HepG2 (cell line): ENCODE results near the gene TBC1D10B. TPM values are rescaled to one million over a fixed set of nuclear protein-coding genes. Genes with fewer than 3 reads are reported as not detected.

ENCODE experiments used
- ATAC-seq: fragments of 200-7000 bp; cut with Tn5 transposase; 3 replicates; pipeline ENCODE4 v1.9.1; 2020; ENCODE audit warnings: mild to moderate bottlenecking, moderate library complexity
- BruUV-seq: library from RNA; stranded (reverse); fragments of 400-500 nt; replicated peaks from 2 replicates; lab custom pipeline; 2021; lab: Mats Ljungman, UMichigan
- CTCF ChIA-PET: fragments of 300-600 bp; formaldehyde crosslinking; extraction: SDS; loops from one replicate; lab custom pipeline; 2021; ENCODE audit warnings: low total read pairs, inconsistent platforms, low intra/inter-chr PET ratio; lab: Yijun Ruan, JAX
- POLR2A ChIA-PET: fragments of 350-600 bp; sonication (Branson Sonifier 250); formaldehyde crosslinking; loops from one replicate; lab custom pipeline; 2020; ENCODE audit warnings: antibody characterized with exemption, inconsistent platforms; lab: Yijun Ruan, JAX
- DNase-seq: peaks from one replicate; pipeline ENCODE4 v3.0.0-alpha.2; 2015; ENCODE audit warnings: low spot score
- FAIRE-seq: peaks from 3 replicates; lab custom pipeline; 2011; peaks lifted over from hg19 to GRCh38; lab: Jason Lieb, UNC
- H2AFZ ChIP-seq: one replicate; pipeline ENCODE4 v1.6.1; 2011; ENCODE audit warnings: low read length, inconsistent platforms
- H3K27ac ChIP-seq: fragments of 300-600 bp; 3 replicates; pipeline ENCODE4 v1.8.0; 2011; ENCODE audit warnings: mixed run types, mild to moderate bottlenecking, mixed read lengths, low read length, inconsistent platforms; ENCODE audit not compliant: insufficient read depth; ENCODE audit errors: extremely low read length
- H3K27me3 ChIP-seq, 2 experiments: fragments of 200-600 bp in 1 of 2; 2 replicates in 1 of 2; 3 replicates in 1 of 2; pipeline versions ENCODE4 v1.6.0 to v1.8.0; 2011; ENCODE audit warnings: low read length in 2 of 2, mild to moderate bottlenecking in 2 of 2, moderate library complexity in 2 of 2, inconsistent platforms in 1 of 2; ENCODE audit not compliant: insufficient read depth in 2 of 2, control insufficient read depth in 1 of 2
- H3K36me3 ChIP-seq, 2 experiments: fragments of 200-600 bp in 1 of 2; replicated peaks in 1 of 2; 2 replicates in 1 of 2; 3 replicates in 1 of 2; pipeline versions ENCODE4 v1.5.1 to v1.8.0; 2011; ENCODE audit warnings: low read length in 2 of 2, inconsistent platforms in 1 of 2; ENCODE audit not compliant: insufficient read depth in 2 of 2, control insufficient read depth in 1 of 2
- H3K4me1 ChIP-seq: 2 replicates; pipeline ENCODE4 v1.5.1; 2012; ENCODE audit warnings: low read length, inconsistent platforms; ENCODE audit not compliant: insufficient read depth
- H3K4me2 ChIP-seq: 2 replicates; pipeline ENCODE4 v1.6.0; 2011; ENCODE audit warnings: low read depth, low read length, inconsistent platforms
- H3K4me3 ChIP-seq, 3 experiments: fragments of 200-600 bp in 1 of 3; sonication (generic), shearing (Covaris generic) in 1 of 3; replicated peaks in 1 of 3; 2 replicates each; pipeline ENCODE4 v1.5.1; 2011 to 2016; ENCODE audit warnings: low read length in 3 of 3, inconsistent platforms in 2 of 3, low read depth in 2 of 3, mild to moderate bottlenecking in 2 of 3, control low read depth in 1 of 3, mixed read lengths in 1 of 3; ENCODE audit not compliant: insufficient read depth in 1 of 3
- H3K79me2 ChIP-seq: one replicate; pipeline ENCODE4 v1.6.1; 2011; ENCODE audit warnings: low read length, inconsistent platforms; ENCODE audit not compliant: insufficient read depth
- H3K9ac ChIP-seq: 2 replicates; pipeline ENCODE4 v1.6.0; 2011; ENCODE audit warnings: mild to moderate bottlenecking, low read depth, low read length, inconsistent platforms; ENCODE audit not compliant: insufficient read depth
- H3K9me3 ChIP-seq: 2 replicates; pipeline ENCODE4 v1.5.1; 2012; ENCODE audit warnings: mild to moderate bottlenecking, low read length
- H4K20me1 ChIP-seq: 2 replicates; pipeline ENCODE4 v1.6.0; 2011; ENCODE audit warnings: inconsistent platforms, mild to moderate bottlenecking, low read length, moderate library complexity; ENCODE audit not compliant: insufficient read depth
- AGO2 ChIP-seq: fragments of 200-400 bp; formaldehyde crosslinking; optimal IDR thresholded peaks from 2 replicates; pipeline ENCODE3; 2017; ENCODE audit warnings: mild to moderate bottlenecking, low read depth, low read length, moderate library complexity
- HNF4G ChIP-seq, 2 experiments: sonication (generic) in 1 of 2; formaldehyde crosslinking in 1 of 2; IDR thresholded peaks; 2 replicates each; pipeline versions ENCODE4 v1.4.0 to v1.6.1; 2011 to 2020; ENCODE audit warnings: borderline replicate concordance in 2 of 2, low read depth in 2 of 2, mild to moderate bottlenecking in 2 of 2, low read length in 1 of 2, missing genetic modification reagents in 1 of 2, moderate library complexity in 1 of 2
- HNRNPLL ChIP-seq: fragments of 200-400 bp; formaldehyde crosslinking; IDR thresholded peaks from 2 replicates; pipeline ENCODE4 v1.6.1; 2017; ENCODE audit warnings: mild to moderate bottlenecking, low read depth, low read length; ENCODE audit not compliant: poor library complexity, severe bottlenecking
- MAFG ChIP-seq: sonication (generic); formaldehyde crosslinking; IDR thresholded peaks from 2 replicates; pipeline ENCODE4 v1.5.1; 2020; ENCODE audit warnings: mild to moderate bottlenecking, missing genetic modification reagents
- NFYB ChIP-seq: sonication (generic); formaldehyde crosslinking; IDR thresholded peaks from 2 replicates; pipeline ENCODE4 v1.4.0; 2020; ENCODE audit warnings: missing genetic modification reagents
- PHB2 ChIP-seq: fragments of 450-650 bp; IDR thresholded peaks from 2 replicates; pipeline ENCODE4 v1.6.1; 2018; ENCODE audit not compliant: partially characterized antibody
- PLRG1 ChIP-seq: fragments of 450-650 bp; conservative IDR thresholded peaks from 2 replicates; pipeline ENCODE4 v1.6.1; 2016
- SNAI1 ChIP-seq: sonication (generic); formaldehyde crosslinking; IDR thresholded peaks from 2 replicates; pipeline ENCODE4 v1.5.0; 2020; ENCODE audit warnings: mild to moderate bottlenecking, missing genetic modification reagents, borderline replicate concordance
- ZBTB42 ChIP-seq: sonication (generic); formaldehyde crosslinking; IDR thresholded peaks from 2 replicates; pipeline ENCODE4 v1.5.0; 2020; ENCODE audit warnings: mild to moderate bottlenecking, missing genetic modification reagents
- ZNF460 ChIP-seq: sonication (generic); formaldehyde crosslinking; IDR thresholded peaks from 2 replicates; pipeline ENCODE4 v1.5.1; 2020; ENCODE audit warnings: missing genetic modification reagents, mild to moderate bottlenecking, borderline replicate concordance
- WGBS: methylation state at CpG from one replicate; pipeline ENCODE4 v1.1.6; 2017; ENCODE audit warnings: low lambda C conversion rate; 5-methylcytosine and 5-hydroxymethylcytosine counted together
- in situ Hi-C: cut with HindIII; loops from 2 replicates; pipeline ENCODE4 v1.10.0; 2017; ENCODE audit warnings: low pct_unique_long_range_greater_than_20kb; ENCODE audit not compliant: extremely low pct_ligation_motif_present
- intact Hi-C: fragments of 100-400 bp; cut with micrococcal nuclease; formaldehyde crosslinking; loops from one replicate; pipeline ENCODE4 v1.10.0; 2022; ENCODE audit not compliant: unreplicated experiment
- polyA plus RNA-seq, 8 experiments: library from polyadenylated mRNA; depleted of rRNA in 3 of 8; stranded (reverse) in 7 of 8; unstranded in 1 of 8; fragments of >200 nt; fragmentation: Illumina TruSeq in 4 of 8; extraction: Trizol in 4 of 8; gene quantifications; 2 replicates each; pipeline versions ENCODE4 v1.2.1 to v1.2.3, GENCODE V29; 2011 to 2016; ENCODE audit warnings: low read depth in 4 of 8, missing spikeins in 1 of 8, mixed read lengths in 1 of 8; ENCODE audit not compliant: insufficient read depth in 1 of 8
- total RNA-seq, 5 experiments: library from RNA; depleted of rRNA; stranded (reverse); fragments of >200 nt; fragmentation: Illumina TruSeq; extraction: Trizol; gene quantifications; 2 replicates each; pipeline ENCODE4 v1.2.3, GENCODE V29; 2016; ENCODE audit warnings: low read depth in 1 of 5
- TF ChIP-seq, protein P1 (sequence below): sonication (generic); formaldehyde crosslinking; IDR thresholded peaks from 2 replicates; pipeline ENCODE4 v1.5.0; 2020; ENCODE audit warnings: missing genetic modification reagents
- TF ChIP-seq, protein P2 (sequence below): fragments of 450-650 bp; IDR thresholded peaks from 2 replicates; pipeline ENCODE4 v1.6.1; 2017
- TF ChIP-seq, protein P3 (sequence below): sonication (generic); formaldehyde crosslinking; IDR thresholded peaks from 2 replicates; pipeline ENCODE4 v1.5.0; 2020; ENCODE audit warnings: mild to moderate bottlenecking, missing genetic modification reagents, borderline replicate concordance

Gene TBC1D10B
- total and polyA plus RNA-seq, 2 of the 13 experiments (the other 11 are each of a cell fraction or from before 2014, with no cell fraction given): 15.7 to 24.8 TPM

DNA sequence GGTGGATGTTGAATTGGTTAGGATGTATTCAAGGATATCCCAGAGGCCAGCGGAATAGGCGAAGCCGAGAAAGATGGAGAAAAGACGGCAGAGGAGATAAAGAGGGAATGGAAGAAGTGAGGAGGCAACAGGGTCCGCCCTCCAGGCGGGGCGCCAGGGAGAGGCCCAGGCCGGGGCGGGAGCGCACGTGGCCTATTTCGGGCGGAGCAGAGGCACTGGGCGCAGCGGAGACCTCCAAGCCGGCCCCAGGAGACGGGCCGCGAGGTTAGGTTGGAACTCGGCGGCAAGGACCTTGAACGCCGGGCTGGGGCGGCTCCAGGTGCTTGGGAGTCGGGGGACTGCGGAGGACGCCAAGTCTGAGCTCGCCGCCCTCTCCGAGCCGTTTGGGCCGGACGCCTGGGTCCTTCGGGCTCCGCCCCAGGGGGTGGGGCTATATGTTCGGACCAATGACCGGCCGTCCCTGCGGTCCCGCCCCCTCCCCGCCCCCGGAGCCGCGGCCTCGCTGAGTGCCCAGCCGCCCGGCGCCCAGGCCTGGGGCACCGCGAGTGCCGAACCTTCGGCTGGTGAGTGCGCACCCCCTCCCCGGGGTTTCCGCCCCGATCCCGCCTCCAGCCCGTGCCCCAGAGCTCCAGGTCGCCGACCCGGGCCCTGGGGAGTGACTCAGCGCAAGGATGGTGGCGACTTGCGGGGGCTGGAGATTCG is 37.0 kb upstream of the TBC1D10B start, which contains the start of gene ZNF771:
Gene ZNF771 (plus strand): TSS at position 505 of the 702 bp plus-strand sequence. CDS start 448 bp downstream, outside the sequence.
- in situ Hi-C loops (no loop called here), intact Hi-C loops (loop anchor here (1.0 kb wide), 1 partner anchor 37 kb away; the partner anchor contains the start of gene TBC1D10B)
- H3K27ac ChIP-seq: peak within 1 kb of the TSS; percentile 85
- CTCF ChIA-PET: interaction anchor here (0.7 kb wide), 1 partner anchor 12 kb away, joined by 3 read pairs; no protein-coding TSS in a partner anchor
- H4K20me1 ChIP-seq: no peaks in the 10 kb centered on the region
- H2AFZ ChIP-seq: peak within 1 kb of the TSS; percentile 16
- H3K4me3 ChIP-seq: peak within 1 kb of the TSS; percentile 87 to 96 (median 91)
- 4% methylated on average over 26 of the region's 65 CpGs for WGBS
- H3K36me3 ChIP-seq: peaks cover 8 to 11% of the 10 kb centered on the region in 2 experiments
- DNase-seq: peak; percentile 84
- H3K9ac ChIP-seq: peak within 1 kb of the TSS; percentile 88
- peaks cover 9% of the 10 kb centered on the region for H3K79me2 ChIP-seq
- TSS peak; percentile 95 for BruUV-seq
- peak within 1 kb of the TSS; percentile 93 for H3K4me2 ChIP-seq
- peak; percentile 15 for FAIRE-seq
- POLR2A ChIA-PET: interaction anchor here (0.6 to 4.9 kb wide), 34 partner anchors 9 to 575 kb away, joined by 3 to 70 read pairs (median 4); partner anchors contain the start of genes ALDOA, CD2BP2, DCTPP1 and SEPTIN1
- H3K27me3 ChIP-seq: no peaks in the 10 kb centered on the region
- ATAC-seq: peak; percentile 88
- H3K4me1 ChIP-seq: peaks cover 39% of the 10 kb centered on the region
- H3K9me3 ChIP-seq: no peaks in the 10 kb centered on the region
- TF ChIP-seq ZBTB42 (no peak; the same call in 1 of the 2 replicates), SNAI1 (peak; percentile 94), ZNF460 (CRISPR knock-in tag) (no peak), HNRNPLL (peak; percentile 75), NFYB (CRISPR knock-in tag) (peak; percentile 80), HNF4G (IDR thresholded peaks at IDR 0.05; ENCODE audit: borderline replicate concordance, low read depth, low read length) (0 out of 2 replicates have a peak, but pooled peaks have one; percentile 14), HNF4G (CRISPR knock-in tag; IDR thresholded peaks at IDR 0.05; ENCODE audit: borderline replicate concordance, low read depth) (0 out of 2 replicates have a peak, but pooled peaks have one; percentile 20), PHB2 (no peak), AGO2 (peak; percentile 85), PLRG1 (no peak), MAFG (CRISPR knock-in tag) (no peak)
- TF ChIP-seq, protein P1, sequence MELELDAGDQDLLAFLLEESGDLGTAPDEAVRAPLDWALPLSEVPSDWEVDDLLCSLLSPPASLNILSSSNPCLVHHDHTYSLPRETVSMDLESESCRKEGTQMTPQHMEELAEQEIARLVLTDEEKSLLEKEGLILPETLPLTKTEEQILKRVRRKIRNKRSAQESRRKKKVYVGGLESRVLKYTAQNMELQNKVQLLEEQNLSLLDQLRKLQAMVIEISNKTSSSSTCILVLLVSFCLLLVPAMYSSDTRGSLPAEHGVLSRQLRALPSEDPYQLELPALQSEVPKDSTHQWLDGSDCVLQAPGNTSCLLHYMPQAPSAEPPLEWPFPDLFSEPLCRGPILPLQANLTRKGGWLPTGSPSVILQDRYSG (CRISPR knock-in tag): no peak
- TF ChIP-seq, protein P2, sequence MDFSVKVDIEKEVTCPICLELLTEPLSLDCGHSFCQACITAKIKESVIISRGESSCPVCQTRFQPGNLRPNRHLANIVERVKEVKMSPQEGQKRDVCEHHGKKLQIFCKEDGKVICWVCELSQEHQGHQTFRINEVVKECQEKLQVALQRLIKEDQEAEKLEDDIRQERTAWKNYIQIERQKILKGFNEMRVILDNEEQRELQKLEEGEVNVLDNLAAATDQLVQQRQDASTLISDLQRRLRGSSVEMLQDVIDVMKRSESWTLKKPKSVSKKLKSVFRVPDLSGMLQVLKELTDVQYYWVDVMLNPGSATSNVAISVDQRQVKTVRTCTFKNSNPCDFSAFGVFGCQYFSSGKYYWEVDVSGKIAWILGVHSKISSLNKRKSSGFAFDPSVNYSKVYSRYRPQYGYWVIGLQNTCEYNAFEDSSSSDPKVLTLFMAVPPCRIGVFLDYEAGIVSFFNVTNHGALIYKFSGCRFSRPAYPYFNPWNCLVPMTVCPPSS: no peak
- TF ChIP-seq, protein P3, sequence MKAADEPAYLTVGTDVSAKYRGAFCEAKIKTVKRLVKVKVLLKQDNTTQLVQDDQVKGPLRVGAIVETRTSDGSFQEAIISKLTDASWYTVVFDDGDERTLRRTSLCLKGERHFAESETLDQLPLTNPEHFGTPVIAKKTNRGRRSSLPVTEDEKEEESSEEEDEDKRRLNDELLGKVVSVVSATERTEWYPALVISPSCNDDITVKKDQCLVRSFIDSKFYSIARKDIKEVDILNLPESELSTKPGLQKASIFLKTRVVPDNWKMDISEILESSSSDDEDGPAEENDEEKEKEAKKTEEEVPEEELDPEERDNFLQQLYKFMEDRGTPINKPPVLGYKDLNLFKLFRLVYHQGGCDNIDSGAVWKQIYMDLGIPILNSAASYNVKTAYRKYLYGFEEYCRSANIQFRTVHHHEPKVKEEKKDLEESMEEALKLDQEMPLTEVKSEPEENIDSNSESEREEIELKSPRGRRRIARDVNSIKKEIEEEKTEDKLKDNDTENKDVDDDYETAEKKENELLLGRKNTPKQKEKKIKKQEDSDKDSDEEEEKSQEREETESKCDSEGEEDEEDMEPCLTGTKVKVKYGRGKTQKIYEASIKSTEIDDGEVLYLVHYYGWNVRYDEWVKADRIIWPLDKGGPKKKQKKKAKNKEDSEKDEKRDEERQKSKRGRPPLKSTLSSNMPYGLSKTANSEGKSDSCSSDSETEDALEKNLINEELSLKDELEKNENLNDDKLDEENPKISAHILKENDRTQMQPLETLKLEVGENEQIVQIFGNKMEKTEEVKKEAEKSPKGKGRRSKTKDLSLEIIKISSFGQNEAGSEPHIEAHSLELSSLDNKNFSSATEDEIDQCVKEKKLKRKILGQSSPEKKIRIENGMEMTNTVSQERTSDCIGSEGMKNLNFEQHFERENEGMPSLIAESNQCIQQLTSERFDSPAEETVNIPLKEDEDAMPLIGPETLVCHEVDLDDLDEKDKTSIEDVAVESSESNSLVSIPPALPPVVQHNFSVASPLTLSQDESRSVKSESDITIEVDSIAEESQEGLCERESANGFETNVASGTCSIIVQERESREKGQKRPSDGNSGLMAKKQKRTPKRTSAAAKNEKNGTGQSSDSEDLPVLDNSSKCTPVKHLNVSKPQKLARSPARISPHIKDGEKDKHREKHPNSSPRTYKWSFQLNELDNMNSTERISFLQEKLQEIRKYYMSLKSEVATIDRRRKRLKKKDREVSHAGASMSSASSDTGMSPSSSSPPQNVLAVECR (CRISPR knock-in tag): peak; percentile 99
